K562 (cell line): Measurements from ENCODE around the gene CD84. TPM values are rescaled to one million over a fixed set of nuclear protein-coding genes. Genes with fewer than 3 reads are reported as not detected.

ENCODE experiments used
- CEBPB ChIP-seq: fragments of 450-650 bp; IDR thresholded peaks from 2 replicates; pipeline ENCODE4 v1.6.1; 2016; ENCODE audit warnings: missing genetic modification characterization, missing compliant biosample characterization
- RBFOX2 ChIP-seq: fragments of 200-400 bp; formaldehyde crosslinking; IDR thresholded peaks from 2 replicates; pipeline ENCODE4 v1.6.1; 2017; ENCODE audit warnings: low read depth, mild to moderate bottlenecking, low read length, moderate library complexity
- ZNF140 ChIP-seq: fragments of 250-450 bp; sonication (Bioruptor Pico); IDR thresholded peaks from 2 replicates; pipeline ENCODE4 v1.8.0; 2021; ENCODE audit warnings: moderate library complexity, mild to moderate bottlenecking, inconsistent platforms
- ZNF668 ChIP-seq: fragments of 250-450 bp; sonication (Bioruptor Pico); IDR thresholded peaks from 2 replicates; pipeline ENCODE4 v1.8.0; 2022; ENCODE audit warnings: mild to moderate bottlenecking, inconsistent platforms
- polyA plus RNA-seq, 8 experiments: library from polyadenylated mRNA; depleted of rRNA in 4 of 8; stranded (reverse) in 5 of 8; unstranded in 3 of 8; fragments of >200 nt; fragmentation: Nextera tagmentation in 2 of 8; fragmentation: Illumina TruSeq in 1 of 8; extraction: Ambion mirVana in 2 of 8; extraction: Trizol in 1 of 8; gene quantifications; 2 replicates each; pipeline versions ENCODE4 v1.2.1 to v1.2.3, GENCODE V29; 2011 to 2014; ENCODE audit warnings: inconsistent platforms in 1 of 8, missing spikeins in 1 of 8
- total RNA-seq, 7 experiments: library from RNA; depleted of rRNA in 6 of 7; stranded (reverse); fragments of >200 nt in 6 of 7; fragmentation: Illumina TruSeq in 2 of 7; extraction: Trizol in 2 of 7; gene quantifications; 2 replicates each; pipeline versions ENCODE4 v1.2.1 to v1.2.3, GENCODE V29; 2011 to 2021; ENCODE audit warnings: low replicate concordance in 1 of 7
- TF ChIP-seq, protein P1 (sequence below): fragments of 450-650 bp; formaldehyde crosslinking; IDR thresholded peaks from 2 replicates; pipeline ENCODE4 v1.4.0; 2022; ENCODE audit warnings: missing genetic modification characterization
- TF ChIP-seq, protein P2 (sequence below): fragments of 450-650 bp; formaldehyde crosslinking; IDR thresholded peaks from 2 replicates; pipeline ENCODE4 v1.4.0; 2020; ENCODE audit warnings: mild to moderate bottlenecking, moderate library complexity
- TF ChIP-seq, protein P3 (sequence below): fragments of 450-650 bp; formaldehyde crosslinking; conservative IDR thresholded peaks from 2 replicates; pipeline ENCODE4 v1.4.0; 2022; ENCODE audit warnings: mild to moderate bottlenecking, missing genetic modification characterization
- TF ChIP-seq, protein P4 (sequence below), 2 experiments: fragments of 250-450 bp in 1 of 2; fragments of 450-650 bp in 1 of 2; sonication (Bioruptor Pico) in 1 of 2; IDR thresholded peaks; 2 replicates each; pipeline versions ENCODE4 v1.6.1 to v1.8.0; 2016 to 2021; ENCODE audit warnings: mild to moderate bottlenecking in 2 of 2, moderate library complexity in 2 of 2, missing compliant biosample characterization in 1 of 2, missing genetic modification characterization in 1 of 2

CD84 gene
- total and polyA plus RNA-seq, 9 of the 15 experiments (the other 6 are each of a cell fraction or from before 2014, with no cell fraction given) = 0.82 to 6.8 (median 2.0) TPM

DNA sequence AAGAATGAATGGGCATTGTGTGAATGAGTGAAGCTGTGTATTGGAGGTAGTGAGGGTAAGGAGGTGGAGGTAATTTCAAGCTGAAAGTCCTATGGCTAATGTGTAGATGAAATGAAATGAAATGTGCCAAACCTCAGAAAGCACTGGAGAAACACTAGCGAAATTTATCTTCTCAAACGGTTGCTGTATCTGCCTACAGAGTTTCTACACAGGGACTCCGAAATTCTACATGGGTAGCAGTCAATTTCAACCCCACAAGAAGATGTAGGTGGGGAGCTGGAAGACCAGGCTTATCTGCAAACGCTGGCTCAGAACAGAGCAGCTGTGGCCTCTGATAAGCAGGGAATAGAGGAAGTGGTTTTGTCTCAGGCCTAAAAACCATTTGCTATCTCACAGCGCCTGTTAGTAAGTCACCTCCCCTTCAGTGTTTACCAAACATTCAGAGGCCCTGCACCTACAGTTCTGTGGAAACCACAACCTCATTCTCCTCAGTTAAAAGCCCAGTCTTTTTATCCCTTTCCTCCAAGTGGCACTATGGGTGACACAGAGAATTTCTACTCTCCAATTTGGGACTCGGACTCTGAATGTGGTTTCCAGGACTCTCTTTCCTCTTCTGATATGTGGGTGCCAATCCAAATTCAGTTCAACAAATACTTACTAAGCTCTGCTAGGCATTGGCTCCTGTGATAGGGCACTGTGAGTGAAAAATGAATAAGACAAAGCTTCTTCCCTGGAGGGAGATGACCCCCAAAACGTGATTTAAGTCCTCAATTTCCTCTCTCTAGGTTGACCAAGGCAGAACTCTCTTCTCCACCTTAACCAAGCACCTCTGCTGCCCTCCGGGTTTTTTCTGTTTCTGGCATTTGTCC, 39.1 kb downstream of the CD84 start (continued):
- peak; percentile 73 for TF ChIP-seq CEBPB (tag)
- TF ChIP-seq, protein P1, sequence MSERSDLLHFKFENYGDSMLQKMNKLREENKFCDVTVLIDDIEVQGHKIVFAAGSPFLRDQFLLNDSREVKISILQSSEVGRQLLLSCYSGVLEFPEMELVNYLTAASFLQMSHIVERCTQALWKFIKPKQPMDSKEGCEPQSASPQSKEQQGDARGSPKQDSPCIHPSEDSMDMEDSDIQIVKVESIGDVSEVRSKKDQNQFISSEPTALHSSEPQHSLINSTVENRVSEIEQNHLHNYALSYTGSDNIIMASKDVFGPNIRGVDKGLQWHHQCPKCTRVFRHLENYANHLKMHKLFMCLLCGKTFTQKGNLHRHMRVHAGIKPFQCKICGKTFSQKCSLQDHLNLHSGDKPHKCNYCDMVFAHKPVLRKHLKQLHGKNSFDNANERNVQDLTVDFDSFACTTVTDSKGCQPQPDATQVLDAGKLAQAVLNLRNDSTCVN (CRISPR knock-in tag) = peak; percentile 90; the same call in 1 of the 2 replicates
- no peak for TF ChIP-seq ZNF668
- TF ChIP-seq, protein P2, sequence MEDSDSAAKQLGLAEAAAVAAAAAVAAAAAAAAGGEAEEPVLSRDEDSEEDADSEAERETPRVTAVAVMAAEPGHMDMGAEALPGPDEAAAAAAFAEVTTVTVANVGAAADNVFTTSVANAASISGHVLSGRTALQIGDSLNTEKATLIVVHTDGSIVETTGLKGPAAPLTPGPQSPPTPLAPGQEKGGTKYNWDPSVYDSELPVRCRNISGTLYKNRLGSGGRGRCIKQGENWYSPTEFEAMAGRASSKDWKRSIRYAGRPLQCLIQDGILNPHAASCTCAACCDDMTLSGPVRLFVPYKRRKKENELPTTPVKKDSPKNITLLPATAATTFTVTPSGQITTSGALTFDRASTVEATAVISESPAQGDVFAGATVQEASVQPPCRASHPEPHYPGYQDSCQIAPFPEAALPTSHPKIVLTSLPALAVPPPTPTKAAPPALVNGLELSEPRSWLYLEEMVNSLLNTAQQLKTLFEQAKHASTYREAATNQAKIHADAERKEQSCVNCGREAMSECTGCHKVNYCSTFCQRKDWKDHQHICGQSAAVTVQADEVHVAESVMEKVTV = peak; percentile 47; the same call in 1 of the 2 replicates
- TF ChIP-seq, protein P3, sequence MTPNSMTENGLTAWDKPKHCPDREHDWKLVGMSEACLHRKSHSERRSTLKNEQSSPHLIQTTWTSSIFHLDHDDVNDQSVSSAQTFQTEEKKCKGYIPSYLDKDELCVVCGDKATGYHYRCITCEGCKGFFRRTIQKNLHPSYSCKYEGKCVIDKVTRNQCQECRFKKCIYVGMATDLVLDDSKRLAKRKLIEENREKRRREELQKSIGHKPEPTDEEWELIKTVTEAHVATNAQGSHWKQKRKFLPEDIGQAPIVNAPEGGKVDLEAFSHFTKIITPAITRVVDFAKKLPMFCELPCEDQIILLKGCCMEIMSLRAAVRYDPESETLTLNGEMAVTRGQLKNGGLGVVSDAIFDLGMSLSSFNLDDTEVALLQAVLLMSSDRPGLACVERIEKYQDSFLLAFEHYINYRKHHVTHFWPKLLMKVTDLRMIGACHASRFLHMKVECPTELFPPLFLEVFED (CRISPR knock-in tag) = peak; percentile 77; the same call in 1 of the 2 replicates
- TF ChIP-seq ZNF140 (CRISPR knock-in tag) = no peak
- TF ChIP-seq, protein P4, sequence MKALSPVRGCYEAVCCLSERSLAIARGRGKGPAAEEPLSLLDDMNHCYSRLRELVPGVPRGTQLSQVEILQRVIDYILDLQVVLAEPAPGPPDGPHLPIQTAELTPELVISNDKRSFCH (CRISPR knock-in tag; IDR thresholded peaks at IDR 0.05) = no peak
- TF ChIP-seq, protein P4 (tag; IDR thresholded peaks at IDR 0.05) = peak; percentile 94
- TF ChIP-seq RBFOX2 = peak; percentile 75
- TF ChIP-seq, all 486 proteins: peak for 227
